AML-193 (cell line): ENCODE data around the gene FBXO9.
"Not testable (repeated sequence)": the region's sequence is repeated elsewhere in the genome, so short reads cannot be mapped to it uniquely, and the experiment has no call there.

ENCODE experiments used
- DNase-seq, 2 experiments: peaks; one replicate each; lab custom pipeline; 2025; lab: John Stamatoyannopoulos, UW

FBXO9 gene

DNA sequence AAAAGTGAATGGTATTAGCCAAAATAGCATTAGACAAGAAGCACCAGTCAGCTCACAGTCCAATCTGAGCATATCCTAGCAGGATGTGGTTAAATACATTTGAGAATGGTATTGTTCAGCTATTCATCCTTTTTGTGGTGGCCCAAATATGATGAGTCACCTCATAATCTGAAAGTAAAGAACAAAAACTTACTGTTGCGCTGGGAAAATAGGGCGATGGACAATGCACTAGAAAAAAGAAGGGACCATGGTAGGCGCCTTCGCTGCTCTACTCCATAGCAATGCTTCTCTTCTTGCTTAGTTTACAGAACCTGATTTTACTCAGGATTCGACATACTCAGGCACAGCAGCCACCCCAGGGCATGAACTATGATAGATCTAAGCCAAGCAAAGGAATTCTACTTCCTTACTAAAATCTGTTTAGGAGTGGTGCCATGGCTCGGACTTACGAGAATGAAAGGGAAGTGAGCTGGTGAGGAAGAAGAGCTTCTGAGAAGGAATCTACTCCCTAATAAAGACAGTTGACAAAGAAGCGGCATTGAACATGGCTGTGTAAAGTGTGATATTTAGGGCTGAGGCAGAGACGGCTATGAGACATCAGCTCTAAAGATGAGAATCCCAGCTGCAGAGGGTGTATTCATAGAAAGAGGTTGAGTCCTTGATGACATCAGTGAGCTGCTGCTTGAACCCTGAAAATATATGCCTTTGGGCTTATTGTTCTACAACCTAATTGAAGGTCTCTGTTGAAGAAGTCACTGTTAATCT lies 16.6 kb upstream of the FBXO9 start:
- DNase-seq: peak; percentile 39 to 45

DNA sequence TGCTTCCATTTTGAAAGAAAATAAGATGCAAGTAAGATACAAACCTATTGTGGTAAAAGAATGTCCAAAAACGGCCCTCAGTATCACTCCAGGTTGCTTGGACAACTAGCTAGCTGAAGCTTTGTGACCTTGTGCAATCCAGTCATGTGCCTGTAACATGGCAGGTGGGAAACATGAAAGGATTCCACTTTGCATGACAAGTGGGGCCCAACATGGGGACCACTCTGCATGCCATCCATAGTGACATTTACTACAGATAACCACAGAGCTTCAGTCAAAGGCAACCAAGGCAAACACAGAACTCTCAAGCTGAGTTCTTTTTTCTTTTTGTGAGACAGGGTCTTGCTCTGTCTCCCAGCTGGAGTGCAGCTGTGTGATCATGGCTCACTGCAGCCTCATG lies 15.8 kb upstream of the FBXO9 start:
- DNase-seq: no peak

DNA sequence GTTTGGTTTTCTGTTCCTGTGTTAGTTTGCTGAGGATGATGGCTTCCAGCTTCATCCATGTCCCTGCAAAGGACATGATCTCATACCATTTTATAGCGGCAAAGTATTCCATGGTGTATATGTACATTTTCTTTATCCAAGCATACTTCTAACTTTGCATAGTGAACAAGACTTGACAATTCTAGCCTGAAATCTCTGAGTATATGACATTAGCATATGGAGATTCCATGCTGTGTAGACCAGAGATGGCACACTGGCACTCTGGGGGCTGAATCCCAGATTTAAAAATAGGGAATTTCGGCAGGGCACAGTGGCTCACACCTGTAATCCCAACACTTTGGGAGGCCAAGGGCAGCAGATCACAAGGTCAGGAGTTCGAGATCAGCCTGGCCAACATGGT lies 13.1 kb upstream of the FBXO9 start:
- not testable (repeated sequence) for DNase-seq

DNA sequence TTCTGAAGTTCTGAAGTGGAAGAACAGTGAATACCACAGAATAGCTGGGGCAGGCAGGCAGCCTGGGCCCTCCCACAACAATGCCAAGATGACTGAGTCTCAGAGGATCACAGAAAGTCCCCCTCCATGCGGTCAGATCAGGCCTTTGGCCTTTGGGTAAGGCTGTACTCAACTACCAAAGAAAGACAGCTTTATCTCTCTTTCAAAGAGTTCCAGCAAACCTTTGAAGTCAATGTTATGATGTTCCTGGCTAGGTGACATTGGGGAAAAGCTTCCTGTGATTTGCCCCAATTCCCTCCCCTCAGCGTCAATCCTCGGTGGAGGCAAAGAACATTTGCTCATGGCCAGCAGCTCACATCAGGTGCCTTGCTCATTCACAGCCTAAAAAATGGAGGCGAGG lies 10.7 kb upstream of the FBXO9 start:
- no peak for DNase-seq

- no peak for DNase-seq
Observed at GRCh38 chr6:53055873-53056272, 9.3 kb upstream of the FBXO9 start.

GRCh38 chr6:53056273-53056672 lies 8.9 kb upstream of the FBXO9 start:
- no peak for DNase-seq

DNA sequence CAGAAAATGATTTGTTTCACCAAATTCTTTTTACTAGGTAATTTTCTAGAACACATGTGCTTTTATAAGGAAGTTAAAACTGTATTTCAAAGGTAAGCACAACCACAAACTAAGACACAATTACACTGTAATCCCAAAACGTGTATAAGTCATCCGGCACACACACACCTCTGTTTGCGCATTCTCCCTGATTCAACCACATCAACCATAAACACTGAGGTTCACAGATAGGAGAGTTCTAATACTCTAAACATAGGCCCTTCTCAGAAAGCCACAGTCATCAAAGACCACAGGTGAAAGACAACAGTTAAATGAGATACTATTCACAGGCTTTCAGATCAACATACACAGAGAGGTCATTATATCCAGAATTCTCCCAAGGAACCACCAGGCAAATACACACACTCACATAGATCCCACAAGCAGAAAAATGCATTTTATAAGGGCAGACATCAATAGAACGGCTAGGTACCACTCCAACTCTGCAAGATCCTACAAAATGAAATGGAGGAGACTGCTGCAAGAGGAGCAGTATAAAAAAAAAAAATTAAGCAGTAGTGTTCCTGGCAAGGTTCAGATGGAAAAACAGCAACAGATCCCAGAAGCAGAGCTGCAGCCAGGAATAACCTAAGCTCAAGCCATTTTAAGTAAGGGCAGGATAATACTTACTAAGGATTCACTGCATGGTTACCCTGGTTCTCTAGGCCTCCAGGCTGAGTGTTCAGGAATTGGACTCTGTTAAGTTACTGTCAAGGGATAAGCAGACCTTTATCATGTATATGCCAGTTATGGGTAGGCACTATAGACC lies 6.6 kb upstream of the FBXO9 start:
- DNase-seq: no peak

DNA sequence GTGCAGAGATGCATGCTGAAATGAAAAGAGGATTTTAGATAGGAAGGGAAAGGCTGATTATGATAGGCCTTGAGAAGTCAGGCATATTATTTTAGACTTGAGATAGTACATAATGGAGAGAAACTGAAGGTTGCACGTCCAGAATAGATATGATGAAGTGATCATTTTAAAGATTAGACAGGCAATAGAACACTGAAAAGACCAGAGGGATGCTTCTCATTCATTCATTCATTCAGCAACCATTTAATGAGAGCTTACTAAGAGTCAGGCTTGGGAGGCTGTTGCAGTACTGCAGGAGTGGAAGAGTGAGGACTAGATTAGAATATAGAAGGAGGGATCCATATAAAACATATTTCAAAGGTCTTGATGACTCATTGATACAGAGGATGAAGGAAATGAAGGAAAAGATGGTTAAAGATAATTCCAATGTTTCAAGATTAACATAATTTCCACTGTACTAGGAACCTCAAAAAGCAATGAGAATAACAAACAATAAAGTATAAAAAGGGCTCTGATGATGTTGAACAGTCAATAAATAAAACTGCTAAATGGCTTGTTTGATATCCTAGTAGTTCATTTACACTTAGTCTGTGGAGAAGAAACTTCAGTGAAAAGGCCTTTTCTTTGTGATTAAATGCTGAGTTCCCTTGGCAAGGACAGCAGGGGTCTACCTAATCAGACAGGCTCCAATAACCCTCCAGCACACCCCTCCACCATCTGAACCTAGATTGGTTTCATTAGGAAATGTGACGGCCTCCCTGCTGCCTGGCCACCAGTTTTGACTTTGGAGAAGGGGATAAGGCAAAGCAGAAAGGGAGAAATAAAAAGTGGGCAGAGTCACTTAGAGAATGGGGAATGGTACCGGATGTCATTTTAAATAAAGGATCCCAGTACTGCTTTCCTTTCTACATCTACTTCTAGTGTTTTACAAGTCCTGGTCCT lies 5.3 kb upstream of the FBXO9 start:
- no peak for DNase-seq

GRCh38 chr6:53062169-53062539 lies 3.0 kb upstream of the FBXO9 start:
- no peak for DNase-seq

DNA sequence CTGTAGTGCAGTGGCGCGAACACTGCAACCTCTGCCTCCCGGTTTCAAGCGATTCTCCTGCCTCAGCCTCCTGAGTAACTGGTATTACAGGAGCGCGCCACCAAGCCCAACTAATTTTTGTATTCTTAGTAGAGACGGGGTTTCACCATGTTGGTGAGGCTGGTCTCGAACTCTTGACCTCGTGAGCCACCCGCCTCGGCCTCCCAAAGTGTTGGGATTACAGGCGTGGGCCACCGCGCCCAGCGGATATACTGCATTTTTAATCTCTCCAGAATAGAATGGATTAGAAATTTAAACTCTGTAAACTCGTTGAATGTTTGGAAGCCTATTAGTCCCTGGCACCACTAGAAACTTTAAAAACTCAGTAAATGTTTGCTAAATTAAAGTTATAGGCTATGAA lies 949 bp upstream of the FBXO9 start:
- not testable (repeated sequence) for DNase-seq

- peak; percentile 98 to 99 for DNase-seq
Observed at GRCh38 chr6:53064726-53065265, 408 bp upstream of the FBXO9 start.

- DNase-seq: peak in 1 of 2 experiments; percentile 36
Observed at GRCh38 chr6:53066077-53066417, 843 bp downstream of the FBXO9 start.

DNA sequence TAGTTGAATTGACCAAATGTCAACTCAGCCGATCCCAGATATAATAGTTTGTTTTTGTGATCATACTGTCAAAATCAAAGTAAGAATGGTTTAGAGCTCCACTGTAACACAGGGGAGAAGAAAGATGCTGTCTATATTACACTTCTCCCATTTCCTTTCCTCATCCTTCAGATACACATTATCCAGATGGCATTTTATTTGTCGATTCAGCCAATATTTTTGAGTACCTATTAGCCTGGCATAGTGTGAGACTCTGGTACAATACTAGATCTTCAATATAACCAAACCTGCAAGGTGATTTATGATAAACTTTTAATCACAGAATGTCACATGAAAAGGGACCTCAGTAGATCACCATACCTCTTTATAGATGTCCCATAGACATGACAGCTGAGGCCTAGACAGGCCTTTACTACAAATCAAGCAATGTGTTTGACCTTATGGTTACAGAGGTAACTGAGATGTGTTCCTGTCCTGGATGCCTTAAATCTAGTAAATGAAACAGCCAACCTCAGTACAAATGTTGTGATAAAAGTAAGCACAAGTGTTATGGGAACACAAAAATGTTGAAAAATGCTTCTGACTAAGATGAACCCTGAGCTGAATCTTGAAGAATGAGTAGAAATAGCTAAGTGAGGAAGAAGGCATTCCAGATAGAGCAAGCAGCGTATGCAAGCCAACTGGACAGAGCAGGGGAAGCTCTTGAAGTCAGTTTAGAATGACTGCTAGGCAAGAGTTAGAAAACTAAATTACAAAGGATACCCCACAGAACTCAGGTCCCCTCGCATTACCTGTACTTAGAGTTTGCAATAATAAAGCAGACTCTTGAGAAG lies 1.9 kb downstream of the FBXO9 start:
- peak in 1 of 2 experiments; percentile 19 for DNase-seq

DNA sequence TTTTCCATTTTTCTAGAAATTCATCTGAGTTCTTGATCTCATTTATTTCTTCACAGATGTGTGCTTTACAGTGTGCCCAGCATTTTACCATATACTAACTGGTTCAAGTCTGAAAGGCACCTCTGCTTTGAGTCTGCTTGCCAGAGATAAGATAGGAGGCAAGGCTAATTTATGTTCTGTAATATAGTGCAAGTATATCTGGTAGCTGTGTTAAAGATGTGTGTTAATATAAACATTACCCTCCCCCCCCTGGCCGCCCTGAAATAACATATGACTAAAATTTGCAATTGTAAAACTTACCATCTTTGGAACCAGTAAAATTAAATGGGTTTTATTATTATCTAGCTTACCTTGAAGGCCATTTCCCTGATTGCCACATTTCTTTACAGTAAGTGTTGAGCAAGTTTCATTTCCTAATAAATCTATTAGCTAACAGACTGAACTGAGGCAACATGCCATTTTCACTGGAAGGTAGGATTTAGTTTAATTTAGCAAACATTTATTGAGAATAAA lies 2.7 kb downstream of the FBXO9 start:
- DNase-seq: peak; percentile 79 to 84

DNA sequence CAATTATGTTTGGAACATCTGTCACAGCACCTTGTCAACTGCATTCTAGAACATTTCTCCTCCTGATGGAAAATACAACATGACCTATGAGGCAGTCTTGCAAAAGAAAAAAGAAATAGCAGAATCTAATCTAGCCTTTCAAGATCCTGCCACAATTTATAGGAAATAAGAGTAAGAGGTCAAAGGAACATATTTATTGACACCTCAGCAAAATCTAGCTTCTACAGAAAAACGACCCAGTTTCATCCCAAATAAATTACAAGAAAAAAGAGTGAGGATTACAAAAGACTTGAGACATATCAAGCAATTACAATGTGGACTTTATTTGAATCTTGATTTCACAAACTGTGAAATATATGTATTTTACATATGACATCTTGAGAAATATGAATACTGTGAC lies 4.2 kb downstream of the FBXO9 start:
- no peak for DNase-seq

- no peak for DNase-seq
Observed at GRCh38 chr6:53070806-53071205, 5.6 kb downstream of the FBXO9 start.

- DNase-seq: no peak
Observed at GRCh38 chr6:53074347-53074746, 9.1 kb downstream of the FBXO9 start.

DNA sequence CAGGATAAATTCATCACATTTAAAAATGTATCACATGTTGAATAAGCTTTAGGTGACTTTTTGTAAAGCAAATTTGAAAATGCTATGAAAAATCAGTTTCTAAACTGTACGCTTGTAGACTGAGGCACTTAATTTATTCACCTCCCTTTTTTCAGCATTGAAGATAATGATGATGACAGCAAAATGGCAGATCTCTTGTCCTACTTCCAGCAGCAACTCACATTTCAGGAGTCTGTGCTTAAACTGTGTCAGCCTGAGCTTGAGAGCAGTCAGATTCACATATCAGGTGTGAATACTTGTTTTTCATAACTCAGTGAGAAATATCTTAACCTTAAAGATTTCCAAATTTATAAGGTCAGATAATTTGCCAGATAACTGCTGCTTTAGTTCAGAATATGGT lies 15.6 kb downstream of the FBXO9 start:
- no peak for DNase-seq

- no peak for DNase-seq
Observed at GRCh38 chr6:53086302-53086701, 21.1 kb downstream of the FBXO9 start.

GRCh38 chr6:53089948-53090347 lies 24.7 kb downstream of the FBXO9 start:
- DNase-seq: no peak

GRCh38 chr6:53090576-53090975 lies 25.4 kb downstream of the FBXO9 start:
- no peak for DNase-seq
